Thyroid gland (tissue), 4 donors: Measurements from ENCODE around the gene FUBP1.
"Not testable (repeated sequence)": the region's sequence is repeated elsewhere in the genome, so short reads cannot be mapped to it uniquely, and the experiment has no call there.

Experiments
- CTCF ChIP-seq, 6 experiments: fragments of 200-600 bp in 3 of 6; fragments of 450-650 bp in 3 of 6; sonication (generic) in 3 of 6; IDR thresholded peaks; one replicate each; pipeline ENCODE4 v1.5.1; 2016 to 2019; ENCODE audit warnings: antibody characterized with exemption in 6 of 6, mild to moderate bottlenecking in 2 of 6, inconsistent platforms in 1 of 6, moderate library complexity in 1 of 6
- POLR2A ChIP-seq, 2 donors: fragments of 450-650 bp; IDR thresholded peaks; one replicate each; pipeline ENCODE4 v1.6.1; 2017; ENCODE audit warnings: antibody characterized with exemption in 2 of 2, mild to moderate bottlenecking in 2 of 2, moderate library complexity in 1 of 2

DNA sequence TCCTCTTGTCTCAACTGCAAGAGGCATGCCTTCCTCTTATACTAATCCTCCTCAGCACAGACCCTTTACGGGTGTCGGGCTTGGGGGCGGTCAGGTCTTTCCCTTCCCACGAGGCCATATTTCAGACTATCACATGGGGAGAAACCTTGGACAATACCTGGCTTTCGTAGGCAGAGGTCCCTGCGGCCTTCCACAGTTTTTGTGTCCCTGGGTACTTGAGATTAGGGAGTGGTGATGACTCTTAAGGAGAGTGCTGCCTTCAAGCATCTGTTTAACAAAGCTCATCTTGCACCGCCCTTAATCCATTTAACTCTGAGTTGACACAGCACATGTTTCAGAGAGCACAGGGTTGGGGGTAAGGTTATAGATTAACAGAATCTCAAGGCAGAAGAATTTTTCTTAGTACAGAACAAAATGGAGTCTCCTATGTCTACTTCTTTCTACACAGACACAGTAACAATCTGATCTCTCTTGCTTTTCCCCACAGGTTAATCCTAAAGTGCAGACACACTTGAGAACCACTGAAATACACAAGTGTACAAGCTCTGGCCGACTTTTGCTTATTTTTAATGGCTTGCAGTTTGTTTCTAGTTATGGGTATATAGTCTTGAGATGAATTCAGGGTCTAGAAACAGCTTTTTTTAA is 4.6 kb upstream of the FUBP1 start:
- not testable (repeated sequence) for TF ChIP-seq POLR2A, CTCF (IDR thresholded peaks at IDR 0.05)
